A673 (cell line): Measurements from ENCODE around the gene CGREF1. TPM values are rescaled to one million over a fixed set of nuclear protein-coding genes. Genes with fewer than 3 reads are reported as not detected.

Experiments used
- BruUV-seq: library from RNA; stranded (reverse); fragments of 400-500 nt; replicated peaks from 2 replicates; lab custom pipeline; 2021; lab: Mats Ljungman, UMichigan
- CTCF ChIA-PET: fragments of 300-600 bp; sonication (Branson Sonifier 250); formaldehyde crosslinking; loops from one replicate; lab custom pipeline; 2022; ENCODE audit warnings: antibody characterized with exemption; lab: Charles Lee
- POLR2A ChIA-PET: fragments of 300-600 bp; sonication (Branson Sonifier 250); formaldehyde crosslinking; loops from one replicate; lab custom pipeline; 2022; ENCODE audit warnings: antibody characterized with exemption; ENCODE audit not compliant: low non-redundant PET; lab: Charles Lee
- DNase-seq: peaks from one replicate; pipeline ENCODE4 v3.0.0-alpha.2; 2015; ENCODE audit warnings: low spot score
- H3K27ac ChIP-seq: fragments of 200-600 bp; sonication (generic); 2 replicates; pipeline ENCODE4 v1.5.1; 2016; ENCODE audit warnings: mixed run types, low read depth, mild to moderate bottlenecking, mixed read lengths, antibody characterized with exemption, low read length; ENCODE audit not compliant: poor library complexity, severe bottlenecking
- H3K27me3 ChIP-seq: fragments of 200-600 bp; sonication (generic); replicated peaks from 2 replicates; pipeline ENCODE4 v1.6.1; 2017; ENCODE audit warnings: mixed run types, low read depth, mild to moderate bottlenecking, mixed read lengths, antibody characterized with exemption, low read length; ENCODE audit not compliant: insufficient read depth, poor library complexity
- H3K36me3 ChIP-seq: fragments of 200-600 bp; sonication (generic); 2 replicates; pipeline ENCODE4 v1.6.1; 2016; ENCODE audit warnings: mixed run types, mild to moderate bottlenecking, mixed read lengths, antibody characterized with exemption, low read length; ENCODE audit not compliant: insufficient read depth, poor library complexity, severe bottlenecking
- H3K4me1 ChIP-seq: fragments of 200-600 bp; sonication (generic); 2 replicates; pipeline ENCODE4 v1.6.1; 2017; ENCODE audit warnings: mixed run types, mild to moderate bottlenecking, mixed read lengths, antibody characterized with exemption, low read length; ENCODE audit not compliant: insufficient read depth, poor library complexity, severe bottlenecking
- H3K4me3 ChIP-seq: fragments of 200-600 bp; sonication (generic); 2 replicates; pipeline ENCODE4 v1.5.1; 2016; ENCODE audit warnings: low read depth, mixed run types, mild to moderate bottlenecking, mixed read lengths, low read length; ENCODE audit not compliant: poor library complexity, severe bottlenecking
- H3K9me3 ChIP-seq: fragments of 200-600 bp; sonication (generic); 2 replicates; pipeline ENCODE4 v1.6.1; 2016; ENCODE audit warnings: mixed run types, low read depth, mild to moderate bottlenecking, mixed read lengths, antibody characterized with exemption, low read length; ENCODE audit not compliant: poor library complexity, severe bottlenecking
- EZH2 ChIP-seq: fragments of 200-600 bp; sonication (generic); IDR thresholded peaks from 2 replicates; pipeline ENCODE4 v1.6.1; 2017; ENCODE audit warnings: borderline replicate concordance, low read depth, mild to moderate bottlenecking, mixed read lengths, antibody characterized with exemption, low read length; ENCODE audit not compliant: poor library complexity, severe bottlenecking
- intact Hi-C: fragments of 100-400 bp; cut with micrococcal nuclease; formaldehyde crosslinking; loops from one replicate; pipeline ENCODE4 v1.10.0; 2022; ENCODE audit not compliant: unreplicated experiment
- total RNA-seq: library from RNA; stranded (reverse); gene quantifications from 2 replicates; pipeline ENCODE4 v1.2.3, GENCODE V29; 2021
- TF ChIP-seq, protein P1 (sequence below): fragments of 300-800, 200-600 bp; sonication (generic); conservative IDR thresholded peaks from 2 replicates; pipeline ENCODE4 v1.5.1; 2017; ENCODE audit warnings: low read depth, mild to moderate bottlenecking, antibody characterized with exemption, low read length, moderate library complexity, mixed read lengths

The CGREF1 gene
- total RNA-seq, 1 experiment from 2014 or later: 8.4 TPM

DNA sequence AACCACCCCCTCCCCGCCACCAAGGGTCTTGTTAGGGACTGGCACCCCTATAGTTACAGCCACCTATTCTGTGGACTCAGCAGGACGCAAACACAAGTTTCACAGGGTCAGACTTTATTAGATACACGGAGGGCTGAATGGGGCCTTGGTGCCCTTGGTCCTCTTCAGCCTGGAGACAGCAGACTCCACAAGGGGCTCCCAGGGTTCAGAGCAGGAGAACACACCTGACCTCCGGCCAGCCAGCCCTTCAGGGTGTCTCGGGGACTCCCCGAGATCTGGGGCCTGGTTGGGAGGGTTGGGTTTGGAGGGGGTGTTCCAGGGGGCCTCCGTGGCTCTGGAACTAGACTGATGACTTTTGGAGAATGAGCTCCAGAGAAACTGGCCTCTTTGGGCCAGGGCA lies 17.8 kb upstream of the CGREF1 start:
- H3K27ac ChIP-seq: no peak overlapping the region
- H3K4me1 ChIP-seq: peaks cover 7% of the 10 kb centered on the region
- intact Hi-C loops: no loop called here
- peaks cover 14% of the 10 kb centered on the region for H3K36me3 ChIP-seq
- DNase-seq: no peak
- no TSS peak for BruUV-seq
- no peak for TF ChIP-seq EZH2
- TF ChIP-seq, protein P1, sequence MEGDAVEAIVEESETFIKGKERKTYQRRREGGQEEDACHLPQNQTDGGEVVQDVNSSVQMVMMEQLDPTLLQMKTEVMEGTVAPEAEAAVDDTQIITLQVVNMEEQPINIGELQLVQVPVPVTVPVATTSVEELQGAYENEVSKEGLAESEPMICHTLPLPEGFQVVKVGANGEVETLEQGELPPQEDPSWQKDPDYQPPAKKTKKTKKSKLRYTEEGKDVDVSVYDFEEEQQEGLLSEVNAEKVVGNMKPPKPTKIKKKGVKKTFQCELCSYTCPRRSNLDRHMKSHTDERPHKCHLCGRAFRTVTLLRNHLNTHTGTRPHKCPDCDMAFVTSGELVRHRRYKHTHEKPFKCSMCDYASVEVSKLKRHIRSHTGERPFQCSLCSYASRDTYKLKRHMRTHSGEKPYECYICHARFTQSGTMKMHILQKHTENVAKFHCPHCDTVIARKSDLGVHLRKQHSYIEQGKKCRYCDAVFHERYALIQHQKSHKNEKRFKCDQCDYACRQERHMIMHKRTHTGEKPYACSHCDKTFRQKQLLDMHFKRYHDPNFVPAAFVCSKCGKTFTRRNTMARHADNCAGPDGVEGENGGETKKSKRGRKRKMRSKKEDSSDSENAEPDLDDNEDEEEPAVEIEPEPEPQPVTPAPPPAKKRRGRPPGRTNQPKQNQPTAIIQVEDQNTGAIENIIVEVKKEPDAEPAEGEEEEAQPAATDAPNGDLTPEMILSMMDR: no peak
- CTCF ChIA-PET: no interaction called here
- POLR2A ChIA-PET: no interaction called here
- H3K27me3 ChIP-seq: no peaks in the 10 kb centered on the region
- no peaks in the 10 kb centered on the region for H3K9me3 ChIP-seq
- H3K4me3 ChIP-seq: no peak overlapping the region

DNA sequence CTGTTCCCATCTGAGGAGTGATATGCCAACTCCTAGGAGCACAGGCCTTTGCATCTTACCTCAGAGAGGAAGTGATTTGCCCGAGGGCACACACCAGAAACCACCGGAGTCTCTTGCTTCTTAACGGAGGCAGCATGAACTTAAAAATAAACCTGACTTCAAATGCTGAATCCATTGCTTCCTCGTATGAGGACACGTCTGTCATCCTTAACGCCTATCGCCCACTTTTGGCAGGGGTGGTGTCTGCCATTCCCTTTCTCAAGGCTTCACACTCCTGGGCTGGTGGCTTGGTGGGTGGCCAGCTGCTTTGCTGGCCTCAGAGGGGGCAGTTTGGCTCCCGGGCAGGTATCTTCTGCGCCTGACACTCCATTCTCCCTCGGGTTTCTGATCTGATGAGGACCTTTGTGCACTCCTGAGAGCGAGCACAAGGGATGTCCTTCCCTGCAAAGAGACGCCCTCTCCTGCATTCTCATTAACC lies 16.6 kb upstream of the CGREF1 start:
- H3K9me3 ChIP-seq: no peaks in the 10 kb centered on the region
- no TSS peak for BruUV-seq
- H3K27me3 ChIP-seq: no peaks in the 10 kb centered on the region
- no peak for DNase-seq
- POLR2A ChIA-PET: no interaction called here
- H3K36me3 ChIP-seq: peaks cover 26% of the 10 kb centered on the region
- H3K4me3 ChIP-seq: no peak overlapping the region
- H3K4me1 ChIP-seq: peaks cover 7% of the 10 kb centered on the region
- CTCF ChIA-PET: no interaction called here
- no peak overlapping the region for H3K27ac ChIP-seq
- TF ChIP-seq, protein P1: no peak
- no peak for TF ChIP-seq EZH2
- intact Hi-C loops: no loop called here

DNA sequence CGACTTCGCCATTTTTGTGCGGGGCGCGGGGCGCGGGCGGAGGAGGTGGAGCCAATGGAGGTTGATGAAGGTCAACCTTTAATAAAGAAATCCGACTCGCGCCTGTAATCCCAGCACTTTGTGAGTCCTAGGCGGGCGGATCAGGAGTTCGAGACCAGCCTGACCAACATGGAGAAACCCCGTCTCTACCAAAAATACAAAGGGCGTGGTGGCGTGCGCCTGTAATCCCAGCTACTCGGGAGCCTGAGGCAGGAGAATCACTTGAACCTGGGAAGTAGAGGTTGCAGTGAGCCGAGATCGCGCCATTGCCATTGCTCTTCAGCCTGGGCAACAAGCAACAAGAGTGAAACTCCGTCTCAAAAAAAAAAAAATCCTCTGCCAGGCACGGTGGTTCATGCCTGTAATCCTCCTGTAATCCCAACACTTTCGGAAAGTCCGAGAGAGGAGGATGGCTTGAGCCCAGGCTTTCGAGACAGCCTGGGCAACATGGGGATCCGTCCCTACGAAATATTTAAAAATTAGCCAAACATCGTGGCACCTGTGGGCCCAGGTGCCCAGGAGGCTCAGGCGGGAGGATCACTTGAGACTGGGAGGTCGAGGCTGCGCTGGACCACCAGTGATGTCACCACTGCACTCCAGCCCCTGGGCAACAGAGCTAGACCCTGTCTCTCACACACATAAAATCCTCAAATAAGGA lies 16.0 kb upstream of the CGREF1 start:
- H3K27ac ChIP-seq: no peak overlapping the region
- CTCF ChIA-PET: interaction anchor here (0.7 kb wide), 1 partner anchor 321 kb away, joined by 6 read pairs; no protein-coding TSS in a partner anchor

More for the DNA sequence above, 16.0 kb upstream of the CGREF1 start:
- POLR2A ChIA-PET: no interaction called here
- no peaks in the 10 kb centered on the region for H3K27me3 ChIP-seq
- peaks cover 7% of the 10 kb centered on the region for H3K4me1 ChIP-seq
- intact Hi-C loops: no loop called here
- no peak for TF ChIP-seq EZH2
- TF ChIP-seq, protein P1: no peak
- no peaks in the 10 kb centered on the region for H3K9me3 ChIP-seq
- BruUV-seq: no TSS peak
- H3K4me3 ChIP-seq: peak overlapping the region; percentile 81
- DNase-seq: no peak
- H3K36me3 ChIP-seq: peaks cover 29% of the 10 kb centered on the region
